WTC11 (cell line): ENCODE measurements around the gene MOXD1. TPM values are rescaled to one million over a fixed set of nuclear protein-coding genes. Genes with fewer than 3 reads are reported as not detected.

Experiments
- ATAC-seq: fragments of 200-7000 bp; cut with Tn5 transposase; 2 replicates; pipeline ENCODE4 v1.10.0; 2021; ENCODE audit warnings: mild to moderate bottlenecking, moderate library complexity
- CTCF ChIA-PET: fragments of 300-600 bp; sonication (Branson Sonifier 250); formaldehyde crosslinking; loops from one replicate; lab custom pipeline; 2021; ENCODE audit warnings: antibody characterized with exemption; lab: Charles Lee
- POLR2A ChIA-PET: fragments of 350-600 bp; sonication (Branson Sonifier 250); formaldehyde crosslinking; loops from one replicate; lab custom pipeline; 2021; ENCODE audit warnings: antibody characterized with exemption; lab: Charles Lee
- DNase-seq: peaks from one replicate; pipeline ENCODE4 v3.0.0; 2021; ENCODE audit warnings: low spot score
- H3K27ac Mint-ChIP-seq: 2 replicates; pipeline ENCODE4 v1.8.0; 2021; ENCODE audit warnings: mixed read lengths
- H3K27me3 Mint-ChIP-seq: 2 replicates; pipeline ENCODE4 v1.8.0; 2021; ENCODE audit warnings: low read depth, mild to moderate bottlenecking, moderate library complexity, mixed read lengths
- H3K36me3 Mint-ChIP-seq: 2 replicates; pipeline ENCODE4 v1.8.0; 2021; ENCODE audit warnings: mixed read lengths
- H3K4me1 Mint-ChIP-seq: 2 replicates; pipeline ENCODE4 v1.8.0; 2022; ENCODE audit warnings: mixed read lengths
- H3K4me3 Mint-ChIP-seq: 2 replicates; pipeline ENCODE4 v1.8.0; 2021; ENCODE audit warnings: mild to moderate bottlenecking, moderate library complexity, mixed read lengths
- H3K9me3 Mint-ChIP-seq: 2 replicates; pipeline ENCODE4 v1.8.0; 2021; ENCODE audit warnings: mixed read lengths
- CREB1 ChIP-seq: sonication (generic); formaldehyde crosslinking; IDR thresholded peaks from 2 replicates; pipeline ENCODE4 v1.8.0; 2023; ENCODE audit warnings: mild to moderate bottlenecking, missing genetic modification reagents
- GTF2I ChIP-seq: fragments of 250-450 bp; sonication (Bioruptor Pico); conservative IDR thresholded peaks from 2 replicates; pipeline ENCODE4 v1.4.0; 2021; ENCODE audit warnings: mild to moderate bottlenecking
- HMGA2 ChIP-seq: fragments of 250-450 bp; sonication (Bioruptor Pico); IDR thresholded peaks from 2 replicates; pipeline ENCODE4 v1.4.0; 2021; ENCODE audit warnings: mild to moderate bottlenecking, moderate library complexity
- JUN ChIP-seq: sonication (generic); formaldehyde crosslinking; IDR thresholded peaks from 2 replicates; pipeline ENCODE4 v1.8.0; 2023; ENCODE audit warnings: mild to moderate bottlenecking, missing genetic modification reagents
- KAT7 ChIP-seq: sonication (generic); formaldehyde crosslinking; IDR thresholded peaks from 2 replicates; pipeline ENCODE4 v1.8.1; 2023; ENCODE audit warnings: missing genetic modification reagents, mild to moderate bottlenecking, borderline replicate concordance
- MXD4 ChIP-seq: fragments of 250-450 bp; sonication (Bioruptor Pico); IDR thresholded peaks from 2 replicates; pipeline ENCODE4 v1.8.0; 2021; ENCODE audit warnings: mild to moderate bottlenecking, moderate library complexity, borderline replicate concordance
- NFE2L1 ChIP-seq: sonication (generic); formaldehyde crosslinking; IDR thresholded peaks from 2 replicates; pipeline ENCODE4 v1.8.1; 2023; ENCODE audit warnings: missing genetic modification reagents
- OVOL2 ChIP-seq: fragments of 250-450 bp; sonication (Bioruptor Pico); IDR thresholded peaks from 2 replicates; pipeline ENCODE4 v1.9.0; 2021; ENCODE audit warnings: mild to moderate bottlenecking, borderline replicate concordance
- TEAD1 ChIP-seq: sonication (generic); formaldehyde crosslinking; IDR thresholded peaks from 2 replicates; pipeline ENCODE4 v1.8.0; 2022; ENCODE audit warnings: mild to moderate bottlenecking, missing genetic modification reagents
- ZBTB21 ChIP-seq: sonication (generic); formaldehyde crosslinking; IDR thresholded peaks from 2 replicates; pipeline ENCODE4 v1.8.1; 2023; ENCODE audit warnings: mild to moderate bottlenecking, missing genetic modification reagents, borderline replicate concordance
- ZNF121 ChIP-seq: sonication (generic); formaldehyde crosslinking; IDR thresholded peaks from 2 replicates; pipeline ENCODE4 v1.8.0; 2023; ENCODE audit warnings: missing genetic modification reagents
- ZNF232 ChIP-seq: sonication (generic); formaldehyde crosslinking; IDR thresholded peaks from 2 replicates; pipeline ENCODE4 v1.8.0; 2022; ENCODE audit warnings: mild to moderate bottlenecking, missing genetic modification reagents
- ZNF396 ChIP-seq: fragments of 250-450 bp; sonication (Bioruptor Pico); IDR thresholded peaks from 2 replicates; pipeline ENCODE4 v1.8.0; 2021; ENCODE audit warnings: mild to moderate bottlenecking, moderate library complexity, borderline replicate concordance
- total RNA-seq: library from RNA; stranded (reverse); gene quantifications from 3 replicates; pipeline ENCODE4 v1.2.3, GENCODE V29; 2021
- TF ChIP-seq, protein P1 (sequence below): fragments of 250-450 bp; sonication (Bioruptor Pico); IDR thresholded peaks from 2 replicates; pipeline ENCODE4 v1.9.0; 2021; ENCODE audit warnings: mild to moderate bottlenecking
- TF ChIP-seq, protein P2 (sequence below): sonication (generic); formaldehyde crosslinking; conservative IDR thresholded peaks from 2 replicates; pipeline ENCODE4 v1.8.1; 2022; ENCODE audit warnings: mild to moderate bottlenecking, missing genetic modification reagents
- TF ChIP-seq, protein P3 (sequence below): sonication (generic); formaldehyde crosslinking; IDR thresholded peaks from 2 replicates; pipeline ENCODE4 v1.8.1; 2023; ENCODE audit warnings: mild to moderate bottlenecking, missing genetic modification reagents
- TF ChIP-seq, protein P4 (sequence below): sonication (generic); formaldehyde crosslinking; IDR thresholded peaks from 2 replicates; pipeline ENCODE4 v1.8.1; 2023; ENCODE audit warnings: mild to moderate bottlenecking, missing genetic modification reagents, moderate library complexity
- TF ChIP-seq, protein P5 (sequence below): fragments of 250-450 bp; sonication (Bioruptor Pico); IDR thresholded peaks from 2 replicates; pipeline ENCODE4 v1.9.0; 2021; ENCODE audit warnings: mild to moderate bottlenecking
- TF ChIP-seq, protein P6 (sequence below): sonication (generic); formaldehyde crosslinking; IDR thresholded peaks from 2 replicates; pipeline ENCODE4 v1.8.0; 2022; ENCODE audit warnings: missing genetic modification reagents
- TF ChIP-seq, protein P7 (sequence below): sonication (generic); formaldehyde crosslinking; IDR thresholded peaks from 2 replicates; pipeline ENCODE4 v1.8.0; 2022; ENCODE audit warnings: mild to moderate bottlenecking, missing genetic modification reagents

The MOXD1 gene
- total RNA-seq, 1 experiment from 2014 or later: 1.7 TPM

DNA sequence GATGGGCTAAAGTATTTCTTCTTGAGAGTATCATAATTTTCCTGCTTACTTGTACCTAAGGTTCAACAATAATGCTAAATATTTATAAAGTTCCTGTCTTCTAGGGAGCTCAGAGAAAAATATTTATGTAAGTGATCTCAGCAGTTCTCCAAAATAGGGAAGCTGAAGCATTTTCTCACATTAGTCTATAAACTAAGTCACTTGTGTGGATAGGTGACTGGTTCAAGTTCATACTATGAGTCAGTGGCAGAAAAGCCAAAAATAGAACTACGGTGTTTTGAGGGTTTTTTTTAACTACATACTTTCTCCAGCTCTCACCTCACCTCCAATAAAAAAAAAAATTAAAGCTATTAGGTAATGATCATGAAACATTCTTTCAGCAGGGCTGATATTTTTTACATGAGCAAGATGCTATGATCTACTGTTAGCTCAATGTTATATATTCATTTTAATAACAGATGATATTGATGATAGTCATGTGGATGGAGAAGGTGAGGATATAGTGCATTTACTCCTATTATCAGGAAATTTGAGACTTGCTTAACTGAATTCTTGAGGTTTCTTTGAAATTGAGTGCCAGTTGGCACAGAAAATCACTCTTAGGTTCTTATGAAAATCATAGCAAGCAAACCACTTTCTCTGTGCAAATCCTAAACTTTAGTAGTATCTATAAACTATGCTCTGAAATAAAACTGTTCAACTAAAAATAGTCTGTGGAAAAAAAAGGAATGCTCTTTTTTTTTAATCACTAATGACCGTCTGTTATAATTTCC lies 4.1 kb upstream of the MOXD1 start (continued):
- TF ChIP-seq, protein P1, sequence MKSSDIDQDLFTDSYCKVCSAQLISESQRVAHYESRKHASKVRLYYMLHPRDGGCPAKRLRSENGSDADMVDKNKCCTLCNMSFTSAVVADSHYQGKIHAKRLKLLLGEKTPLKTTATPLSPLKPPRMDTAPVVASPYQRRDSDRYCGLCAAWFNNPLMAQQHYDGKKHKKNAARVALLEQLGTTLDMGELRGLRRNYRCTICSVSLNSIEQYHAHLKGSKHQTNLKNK (CRISPR knock-in tag): no peak
- TF ChIP-seq NFE2L1 (no peak), OVOL2 (no peak), ZNF232 (CRISPR knock-in tag) (no peak), HMGA2 (CRISPR knock-in tag) (no peak), ZNF121 (no peak)
- TF ChIP-seq, protein P2, sequence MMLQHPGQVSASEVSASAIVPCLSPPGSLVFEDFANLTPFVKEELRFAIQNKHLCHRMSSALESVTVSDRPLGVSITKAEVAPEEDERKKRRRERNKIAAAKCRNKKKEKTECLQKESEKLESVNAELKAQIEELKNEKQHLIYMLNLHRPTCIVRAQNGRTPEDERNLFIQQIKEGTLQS (CRISPR knock-in tag): no peak

DNA sequence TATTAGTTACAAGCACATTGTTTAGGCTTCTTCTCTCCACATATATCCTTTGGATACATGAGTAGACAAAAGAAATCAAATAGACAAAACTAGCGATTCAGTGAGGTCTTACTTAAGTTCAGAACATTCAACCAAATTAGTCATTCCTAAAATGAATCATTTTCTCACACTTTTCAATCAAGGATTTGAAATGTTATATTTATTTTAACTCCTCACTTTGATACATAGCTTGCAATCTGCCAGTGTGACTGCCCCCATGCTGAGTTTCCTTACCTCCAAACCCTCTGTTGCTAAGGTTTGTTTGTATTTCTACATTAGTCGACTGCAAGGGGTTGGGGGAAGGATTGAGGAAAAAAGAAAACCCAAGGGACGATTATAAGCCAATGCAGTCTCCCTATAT lies 3.5 kb upstream of the MOXD1 start:
- POLR2A ChIA-PET: no interaction called here
- peaks cover 43% of the 10 kb centered on the region for H3K27me3 Mint-ChIP-seq

More for the DNA sequence above, 3.5 kb upstream of the MOXD1 start:
- Mint-ChIP-seq H3K27ac (no peak overlapping the region), H3K9me3 (no peaks in the 10 kb centered on the region), H3K36me3 (no peaks in the 10 kb centered on the region)
- CTCF ChIA-PET: interaction anchor here (1.2 to 3.2 kb wide), 2 partner anchors 12 to 125 kb away, joined by 7 to 15 read pairs; no protein-coding TSS in a partner anchor
- ATAC-seq (no peak), DNase-seq (no peak)
- TF ChIP-seq ZNF121: no peak
- no peak for TF ChIP-seq KAT7 (CRISPR knock-in tag)
- no peak for TF ChIP-seq MXD4
- TF ChIP-seq, protein P3, sequence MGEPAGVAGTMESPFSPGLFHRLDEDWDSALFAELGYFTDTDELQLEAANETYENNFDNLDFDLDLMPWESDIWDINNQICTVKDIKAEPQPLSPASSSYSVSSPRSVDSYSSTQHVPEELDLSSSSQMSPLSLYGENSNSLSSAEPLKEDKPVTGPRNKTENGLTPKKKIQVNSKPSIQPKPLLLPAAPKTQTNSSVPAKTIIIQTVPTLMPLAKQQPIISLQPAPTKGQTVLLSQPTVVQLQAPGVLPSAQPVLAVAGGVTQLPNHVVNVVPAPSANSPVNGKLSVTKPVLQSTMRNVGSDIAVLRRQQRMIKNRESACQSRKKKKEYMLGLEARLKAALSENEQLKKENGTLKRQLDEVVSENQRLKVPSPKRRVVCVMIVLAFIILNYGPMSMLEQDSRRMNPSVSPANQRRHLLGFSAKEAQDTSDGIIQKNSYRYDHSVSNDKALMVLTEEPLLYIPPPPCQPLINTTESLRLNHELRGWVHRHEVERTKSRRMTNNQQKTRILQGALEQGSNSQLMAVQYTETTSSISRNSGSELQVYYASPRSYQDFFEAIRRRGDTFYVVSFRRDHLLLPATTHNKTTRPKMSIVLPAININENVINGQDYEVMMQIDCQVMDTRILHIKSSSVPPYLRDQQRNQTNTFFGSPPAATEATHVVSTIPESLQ (CRISPR knock-in tag): no peak
- no peak for TF ChIP-seq ZBTB21 (CRISPR knock-in tag)
- no peak for TF ChIP-seq NFE2L1
- no peak for TF ChIP-seq OVOL2
- TF ChIP-seq, protein P1 (CRISPR knock-in tag): no peak
- no peak for TF ChIP-seq GTF2I (CRISPR knock-in tag)
- no peak for TF ChIP-seq ZNF396
- TF ChIP-seq TEAD1 (CRISPR knock-in tag): no peak
- no peak for TF ChIP-seq CREB1
- TF ChIP-seq, protein P4, sequence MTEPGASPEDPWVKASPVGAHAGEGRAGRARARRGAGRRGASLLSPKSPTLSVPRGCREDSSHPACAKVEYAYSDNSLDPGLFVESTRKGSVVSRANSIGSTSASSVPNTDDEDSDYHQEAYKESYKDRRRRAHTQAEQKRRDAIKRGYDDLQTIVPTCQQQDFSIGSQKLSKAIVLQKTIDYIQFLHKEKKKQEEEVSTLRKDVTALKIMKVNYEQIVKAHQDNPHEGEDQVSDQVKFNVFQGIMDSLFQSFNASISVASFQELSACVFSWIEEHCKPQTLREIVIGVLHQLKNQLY (CRISPR knock-in tag): no peak
- TF ChIP-seq, protein P5, sequence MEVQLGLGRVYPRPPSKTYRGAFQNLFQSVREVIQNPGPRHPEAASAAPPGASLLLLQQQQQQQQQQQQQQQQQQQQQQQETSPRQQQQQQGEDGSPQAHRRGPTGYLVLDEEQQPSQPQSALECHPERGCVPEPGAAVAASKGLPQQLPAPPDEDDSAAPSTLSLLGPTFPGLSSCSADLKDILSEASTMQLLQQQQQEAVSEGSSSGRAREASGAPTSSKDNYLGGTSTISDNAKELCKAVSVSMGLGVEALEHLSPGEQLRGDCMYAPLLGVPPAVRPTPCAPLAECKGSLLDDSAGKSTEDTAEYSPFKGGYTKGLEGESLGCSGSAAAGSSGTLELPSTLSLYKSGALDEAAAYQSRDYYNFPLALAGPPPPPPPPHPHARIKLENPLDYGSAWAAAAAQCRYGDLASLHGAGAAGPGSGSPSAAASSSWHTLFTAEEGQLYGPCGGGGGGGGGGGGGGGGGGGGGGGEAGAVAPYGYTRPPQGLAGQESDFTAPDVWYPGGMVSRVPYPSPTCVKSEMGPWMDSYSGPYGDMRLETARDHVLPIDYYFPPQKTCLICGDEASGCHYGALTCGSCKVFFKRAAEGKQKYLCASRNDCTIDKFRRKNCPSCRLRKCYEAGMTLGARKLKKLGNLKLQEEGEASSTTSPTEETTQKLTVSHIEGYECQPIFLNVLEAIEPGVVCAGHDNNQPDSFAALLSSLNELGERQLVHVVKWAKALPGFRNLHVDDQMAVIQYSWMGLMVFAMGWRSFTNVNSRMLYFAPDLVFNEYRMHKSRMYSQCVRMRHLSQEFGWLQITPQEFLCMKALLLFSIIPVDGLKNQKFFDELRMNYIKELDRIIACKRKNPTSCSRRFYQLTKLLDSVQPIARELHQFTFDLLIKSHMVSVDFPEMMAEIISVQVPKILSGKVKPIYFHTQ (CRISPR knock-in tag): no peak
- TF ChIP-seq, protein P6, sequence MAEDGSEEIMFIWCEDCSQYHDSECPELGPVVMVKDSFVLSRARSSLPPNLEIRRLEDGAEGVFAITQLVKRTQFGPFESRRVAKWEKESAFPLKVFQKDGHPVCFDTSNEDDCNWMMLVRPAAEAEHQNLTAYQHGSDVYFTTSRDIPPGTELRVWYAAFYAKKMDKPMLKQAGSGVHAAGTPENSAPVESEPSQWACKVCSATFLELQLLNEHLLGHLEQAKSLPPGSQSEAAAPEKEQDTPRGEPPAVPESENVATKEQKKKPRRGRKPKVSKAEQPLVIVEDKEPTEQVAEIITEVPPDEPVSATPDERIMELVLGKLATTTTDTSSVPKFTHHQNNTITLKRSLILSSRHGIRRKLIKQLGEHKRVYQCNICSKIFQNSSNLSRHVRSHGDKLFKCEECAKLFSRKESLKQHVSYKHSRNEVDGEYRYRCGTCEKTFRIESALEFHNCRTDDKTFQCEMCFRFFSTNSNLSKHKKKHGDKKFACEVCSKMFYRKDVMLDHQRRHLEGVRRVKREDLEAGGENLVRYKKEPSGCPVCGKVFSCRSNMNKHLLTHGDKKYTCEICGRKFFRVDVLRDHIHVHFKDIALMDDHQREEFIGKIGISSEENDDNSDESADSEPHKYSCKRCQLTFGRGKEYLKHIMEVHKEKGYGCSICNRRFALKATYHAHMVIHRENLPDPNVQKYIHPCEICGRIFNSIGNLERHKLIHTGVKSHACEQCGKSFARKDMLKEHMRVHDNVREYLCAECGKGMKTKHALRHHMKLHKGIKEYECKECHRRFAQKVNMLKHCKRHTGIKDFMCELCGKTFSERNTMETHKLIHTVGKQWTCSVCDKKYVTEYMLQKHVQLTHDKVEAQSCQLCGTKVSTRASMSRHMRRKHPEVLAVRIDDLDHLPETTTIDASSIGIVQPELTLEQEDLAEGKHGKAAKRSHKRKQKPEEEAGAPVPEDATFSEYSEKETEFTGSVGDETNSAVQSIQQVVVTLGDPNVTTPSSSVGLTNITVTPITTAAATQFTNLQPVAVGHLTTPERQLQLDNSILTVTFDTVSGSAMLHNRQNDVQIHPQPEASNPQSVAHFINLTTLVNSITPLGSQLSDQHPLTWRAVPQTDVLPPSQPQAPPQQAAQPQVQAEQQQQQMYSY (CRISPR knock-in tag): no peak
- no peak for TF ChIP-seq JUN (CRISPR knock-in tag)
- TF ChIP-seq, protein P7, sequence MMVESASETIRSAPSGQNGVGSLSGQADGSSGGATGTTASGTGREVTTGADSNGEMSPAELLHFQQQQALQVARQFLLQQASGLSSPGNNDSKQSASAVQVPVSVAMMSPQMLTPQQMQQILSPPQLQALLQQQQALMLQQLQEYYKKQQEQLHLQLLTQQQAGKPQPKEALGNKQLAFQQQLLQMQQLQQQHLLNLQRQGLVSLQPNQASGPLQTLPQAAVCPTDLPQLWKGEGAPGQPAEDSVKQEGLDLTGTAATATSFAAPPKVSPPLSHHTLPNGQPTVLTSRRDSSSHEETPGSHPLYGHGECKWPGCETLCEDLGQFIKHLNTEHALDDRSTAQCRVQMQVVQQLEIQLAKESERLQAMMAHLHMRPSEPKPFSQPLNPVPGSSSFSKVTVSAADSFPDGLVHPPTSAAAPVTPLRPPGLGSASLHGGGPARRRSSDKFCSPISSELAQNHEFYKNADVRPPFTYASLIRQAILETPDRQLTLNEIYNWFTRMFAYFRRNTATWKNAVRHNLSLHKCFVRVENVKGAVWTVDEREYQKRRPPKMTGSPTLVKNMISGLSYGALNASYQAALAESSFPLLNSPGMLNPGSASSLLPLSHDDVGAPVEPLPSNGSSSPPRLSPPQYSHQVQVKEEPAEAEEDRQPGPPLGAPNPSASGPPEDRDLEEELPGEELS (CRISPR knock-in tag): no peak
- TF ChIP-seq, all 79 proteins: peak for 0
- peaks cover 20% of the 10 kb centered on the region for H3K4me1 Mint-ChIP-seq
- no peak overlapping the region for H3K4me3 Mint-ChIP-seq
